Thyroid gland (tissue), 4 donors: ENCODE results near the gene ZNF682.
"Not testable (repeated sequence)": the region's sequence is repeated elsewhere in the genome, so short reads cannot be mapped to it uniquely, and the experiment has no call there.

ENCODE experiments used
- POLR2A ChIP-seq, 2 donors: fragments of 450-650 bp; IDR thresholded peaks; one replicate each; pipeline ENCODE4 v1.6.1; 2017; ENCODE audit warnings: antibody characterized with exemption in 2 of 2, mild to moderate bottlenecking in 2 of 2, moderate library complexity in 1 of 2
- TF ChIP-seq, protein P1 (sequence below), 6 experiments: fragments of 200-600 bp in 3 of 6; fragments of 450-650 bp in 3 of 6; sonication (generic) in 3 of 6; IDR thresholded peaks; one replicate each; pipeline ENCODE4 v1.5.1; 2016 to 2019; ENCODE audit warnings: antibody characterized with exemption in 6 of 6, mild to moderate bottlenecking in 2 of 6, inconsistent platforms in 1 of 6, moderate library complexity in 1 of 6

DNA sequence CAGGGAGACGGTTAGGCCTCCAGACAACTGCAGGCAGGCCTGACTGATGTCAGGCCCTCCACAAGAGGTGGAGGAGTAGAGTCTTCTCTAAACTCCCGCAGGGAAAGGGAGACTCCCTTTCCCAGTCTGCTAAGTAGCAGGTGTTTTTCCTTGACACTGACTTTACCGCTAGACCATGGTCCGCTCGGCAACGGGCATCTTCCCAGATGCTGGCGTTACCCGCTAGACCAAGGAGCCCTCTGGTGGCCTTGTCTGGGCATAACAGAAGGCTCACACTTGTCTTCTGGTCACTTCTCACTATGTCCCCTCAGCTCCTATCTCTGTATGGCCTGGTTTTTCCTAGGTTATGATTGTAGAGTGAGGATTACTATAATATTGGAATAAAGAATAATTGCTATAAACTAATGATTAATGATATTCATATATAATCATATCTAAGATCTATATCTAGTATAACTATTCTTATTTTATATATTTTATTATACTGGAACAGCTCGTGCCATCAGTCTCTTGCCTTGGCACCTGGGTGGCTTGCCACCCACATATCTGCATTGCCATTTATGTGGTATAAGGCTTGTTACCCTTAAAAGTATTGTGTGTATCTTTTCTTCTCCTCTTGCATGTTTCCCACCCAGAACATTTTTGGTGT is 80.0 kb downstream of the ZNF682 start:
- not testable (repeated sequence) for TF ChIP-seq POLR2A (IDR thresholded peaks at IDR 0.05)
- TF ChIP-seq, protein P1, sequence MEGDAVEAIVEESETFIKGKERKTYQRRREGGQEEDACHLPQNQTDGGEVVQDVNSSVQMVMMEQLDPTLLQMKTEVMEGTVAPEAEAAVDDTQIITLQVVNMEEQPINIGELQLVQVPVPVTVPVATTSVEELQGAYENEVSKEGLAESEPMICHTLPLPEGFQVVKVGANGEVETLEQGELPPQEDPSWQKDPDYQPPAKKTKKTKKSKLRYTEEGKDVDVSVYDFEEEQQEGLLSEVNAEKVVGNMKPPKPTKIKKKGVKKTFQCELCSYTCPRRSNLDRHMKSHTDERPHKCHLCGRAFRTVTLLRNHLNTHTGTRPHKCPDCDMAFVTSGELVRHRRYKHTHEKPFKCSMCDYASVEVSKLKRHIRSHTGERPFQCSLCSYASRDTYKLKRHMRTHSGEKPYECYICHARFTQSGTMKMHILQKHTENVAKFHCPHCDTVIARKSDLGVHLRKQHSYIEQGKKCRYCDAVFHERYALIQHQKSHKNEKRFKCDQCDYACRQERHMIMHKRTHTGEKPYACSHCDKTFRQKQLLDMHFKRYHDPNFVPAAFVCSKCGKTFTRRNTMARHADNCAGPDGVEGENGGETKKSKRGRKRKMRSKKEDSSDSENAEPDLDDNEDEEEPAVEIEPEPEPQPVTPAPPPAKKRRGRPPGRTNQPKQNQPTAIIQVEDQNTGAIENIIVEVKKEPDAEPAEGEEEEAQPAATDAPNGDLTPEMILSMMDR (IDR thresholded peaks at IDR 0.05): peak; percentile 37 to 85 (median 77)
